Keratinocyte (primary cell): ENCODE results near the gene FXYD2. TPM values are rescaled to one million over a fixed set of nuclear protein-coding genes. Genes with fewer than 3 reads are reported as not detected.

Experiments
- DNase-seq: peaks from one replicate; pipeline ENCODE4 v3.0.0-alpha.2; 2011; ENCODE audit warnings: low read depth, missing footprints, low spot score
- FAIRE-seq: peaks from 2 replicates; lab custom pipeline; 2011; peaks lifted over from hg19 to GRCh38; lab: Jason Lieb, UNC
- H2AFZ ChIP-seq: 2 replicates; pipeline ENCODE4 v1.6.0; 2012; ENCODE audit warnings: low read length, control low read depth, inconsistent platforms; ENCODE audit not compliant: control insufficient read depth
- H3K27ac ChIP-seq: 2 replicates; pipeline ENCODE4 v1.5.1; 2011; ENCODE audit warnings: low read length; ENCODE audit not compliant: control insufficient read depth, insufficient read depth
- H3K27me3 ChIP-seq: 3 replicates; pipeline ENCODE4 v1.6.0; 2011; ENCODE audit warnings: low read length; ENCODE audit not compliant: control insufficient read depth, insufficient read depth; ENCODE audit errors: extremely low read depth
- H3K36me3 ChIP-seq, 2 experiments: 2 replicates in 1 of 2; 3 replicates in 1 of 2; pipeline ENCODE4 v1.5.1; 2011; ENCODE audit warnings: low read length in 2 of 2, mild to moderate bottlenecking in 1 of 2; ENCODE audit not compliant: control insufficient read depth in 2 of 2, insufficient read depth in 2 of 2; ENCODE audit errors: extremely low read depth in 1 of 2
- H3K4me1 ChIP-seq: 3 replicates; pipeline ENCODE4 v1.5.1; 2011; ENCODE audit warnings: low read length; ENCODE audit not compliant: control insufficient read depth, insufficient read depth; ENCODE audit errors: extremely low read depth
- H3K4me2 ChIP-seq: 3 replicates; pipeline ENCODE4 v1.6.0; 2011; ENCODE audit warnings: low read depth, low read length; ENCODE audit not compliant: control insufficient read depth, insufficient read depth; ENCODE audit errors: extremely low read depth
- H3K4me3 ChIP-seq, 3 experiments: fragments of 200-600 bp in 1 of 3; sonication (generic) in 1 of 3; 2 replicates in 2 of 3; 3 replicates in 1 of 3; pipeline ENCODE4 v1.5.1; 2011 to 2016; ENCODE audit warnings: low read length in 3 of 3, mild to moderate bottlenecking in 3 of 3, control low read depth in 2 of 3, inconsistent platforms in 1 of 3, low read depth in 1 of 3, mixed read lengths in 1 of 3, mixed run types in 1 of 3, moderate library complexity in 1 of 3; ENCODE audit not compliant: control insufficient read depth in 2 of 3, insufficient read depth in 2 of 3; ENCODE audit errors: extremely low read depth in 1 of 3
- H3K79me2 ChIP-seq: 2 replicates; pipeline ENCODE4 v1.6.0; 2012; ENCODE audit warnings: low read length; ENCODE audit not compliant: control insufficient read depth, insufficient read depth
- H3K9ac ChIP-seq: 3 replicates; pipeline ENCODE4 v1.6.0; 2011; ENCODE audit warnings: low read length; ENCODE audit not compliant: control insufficient read depth, insufficient read depth; ENCODE audit errors: extremely low read depth
- H3K9me1 ChIP-seq: 3 replicates; pipeline ENCODE4 v1.6.0; 2011; ENCODE audit warnings: low read length; ENCODE audit not compliant: control insufficient read depth, insufficient read depth; ENCODE audit errors: extremely low read depth
- H3K9me3 ChIP-seq: 2 replicates; pipeline ENCODE4 v1.5.1; 2012; ENCODE audit warnings: low read depth, low read length; ENCODE audit not compliant: control insufficient read depth
- H4K20me1 ChIP-seq: 3 replicates; pipeline ENCODE4 v1.6.0; 2011; ENCODE audit warnings: low read length; ENCODE audit not compliant: control insufficient read depth, insufficient read depth; ENCODE audit errors: extremely low read depth
- EZH2 ChIP-seq: IDR thresholded peaks from one replicate; pipeline ENCODE4 v1.6.1; 2012; ENCODE audit warnings: inconsistent platforms, mild to moderate bottlenecking, low read length, moderate library complexity
- dilution Hi-C: fragments of 300-500 bp; cut with MboI; formaldehyde crosslinking; loops from one replicate; pipeline ENCODE4 v1.7.0; 2020; ENCODE audit warnings: low sequenced_read_pairs; ENCODE audit not compliant: extremely low pct_ligation_motif_present
- polyA plus RNA-seq, 5 experiments: library from polyadenylated mRNA; depleted of rRNA in 3 of 5; stranded (reverse) in 3 of 5; stranded (forward) in 1 of 5; unstranded in 1 of 5; fragments of >200 nt; gene quantifications; 1 replicate in 1 of 5; 2 replicates in 3 of 5; 3 replicates in 1 of 5; pipeline versions ENCODE4 v1.2.1 to v1.2.3, GENCODE V29; 2011 to 2012; ENCODE audit warnings: missing spikeins in 2 of 5, low read depth in 1 of 5, low replicate concordance in 1 of 5
- TF ChIP-seq, protein P1 (sequence below), 3 experiments: IDR thresholded peaks in 1 of 3; conservative IDR thresholded peaks in 1 of 3; optimal IDR thresholded peaks in 1 of 3; 2 replicates in 2 of 3; 3 replicates in 1 of 3; pipeline versions ENCODE3 to v1.5.1; 2011; ENCODE audit warnings: low read length in 3 of 3, mild to moderate bottlenecking in 3 of 3, moderate library complexity in 2 of 3, control low read depth in 1 of 3, inconsistent platforms in 1 of 3; ENCODE audit not compliant: insufficient read depth in 2 of 3; ENCODE audit errors: extremely low read depth in 1 of 3

FXYD2 gene
- polyA plus RNA-seq, 1 donor (not counting 4 experiments of a cell fraction or from before 2014, with no cell fraction given) = not detected

DNA sequence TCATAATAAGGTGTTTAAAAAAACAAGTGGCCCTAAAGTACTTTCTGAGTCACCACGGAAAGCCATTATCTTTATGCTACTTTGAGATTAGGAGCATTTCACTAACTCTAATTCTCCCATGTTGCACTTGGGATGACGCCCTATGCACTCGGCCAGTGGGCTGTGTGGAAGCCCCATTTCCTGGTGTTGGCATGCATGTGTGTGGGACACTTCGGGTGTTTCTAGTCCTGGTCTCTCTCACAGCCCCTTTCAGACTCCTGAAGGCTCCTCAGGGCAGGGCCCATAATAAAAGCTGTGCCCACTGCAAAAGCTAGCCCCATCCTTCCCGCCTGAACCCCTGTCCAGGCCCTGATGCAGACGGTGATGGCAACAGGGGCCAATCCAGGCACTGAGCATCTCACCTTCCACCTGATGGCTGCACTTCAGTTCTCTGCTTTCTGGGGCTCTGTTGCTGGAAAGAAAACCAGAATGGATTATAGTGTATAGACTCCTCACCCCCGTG is 14.9 kb upstream of the FXYD2 start:
- no peaks in the 10 kb centered on the region for H3K36me3 ChIP-seq
- peaks cover 35% of the 10 kb centered on the region for H3K27me3 ChIP-seq
- no peak overlapping the region for H3K27ac ChIP-seq
- H3K4me1 ChIP-seq = no peaks in the 10 kb centered on the region
- TF ChIP-seq EZH2 = no peak
- TF ChIP-seq, protein P1, sequence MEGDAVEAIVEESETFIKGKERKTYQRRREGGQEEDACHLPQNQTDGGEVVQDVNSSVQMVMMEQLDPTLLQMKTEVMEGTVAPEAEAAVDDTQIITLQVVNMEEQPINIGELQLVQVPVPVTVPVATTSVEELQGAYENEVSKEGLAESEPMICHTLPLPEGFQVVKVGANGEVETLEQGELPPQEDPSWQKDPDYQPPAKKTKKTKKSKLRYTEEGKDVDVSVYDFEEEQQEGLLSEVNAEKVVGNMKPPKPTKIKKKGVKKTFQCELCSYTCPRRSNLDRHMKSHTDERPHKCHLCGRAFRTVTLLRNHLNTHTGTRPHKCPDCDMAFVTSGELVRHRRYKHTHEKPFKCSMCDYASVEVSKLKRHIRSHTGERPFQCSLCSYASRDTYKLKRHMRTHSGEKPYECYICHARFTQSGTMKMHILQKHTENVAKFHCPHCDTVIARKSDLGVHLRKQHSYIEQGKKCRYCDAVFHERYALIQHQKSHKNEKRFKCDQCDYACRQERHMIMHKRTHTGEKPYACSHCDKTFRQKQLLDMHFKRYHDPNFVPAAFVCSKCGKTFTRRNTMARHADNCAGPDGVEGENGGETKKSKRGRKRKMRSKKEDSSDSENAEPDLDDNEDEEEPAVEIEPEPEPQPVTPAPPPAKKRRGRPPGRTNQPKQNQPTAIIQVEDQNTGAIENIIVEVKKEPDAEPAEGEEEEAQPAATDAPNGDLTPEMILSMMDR (optimal IDR thresholded peaks at IDR 0.05 in 1 of 3, IDR thresholded peaks at IDR 0.05 in 1 of 3, conservative IDR thresholded peaks at IDR 0.05 in 1 of 3; ENCODE audit: extremely low read depth in 1 of 3, insufficient read depth in 2 of 3, low read length in 3 of 3) = no peak
- no peaks in the 10 kb centered on the region for H3K9me1 ChIP-seq
- H4K20me1 ChIP-seq = no peaks in the 10 kb centered on the region
- dilution Hi-C loops = no loop called here
- H3K4me2 ChIP-seq = no peak overlapping the region
- H3K4me3 ChIP-seq = no peak overlapping the region
- no peak overlapping the region for H2AFZ ChIP-seq
- no peaks in the 10 kb centered on the region for H3K9me3 ChIP-seq
- no peaks in the 10 kb centered on the region for H3K79me2 ChIP-seq
- FAIRE-seq = no peak
- H3K9ac ChIP-seq = no peak overlapping the region
- no peak for DNase-seq

- Histone ChIP-seq H3K9me3 (no peaks in the 10 kb centered on the region), H3K9me1 (no peaks in the 10 kb centered on the region), H3K9ac (no peak overlapping the region), H4K20me1 (no peaks in the 10 kb centered on the region), H3K79me2 (no peaks in the 10 kb centered on the region), H3K4me2 (no peak overlapping the region), H3K4me3 (no peak overlapping the region), H2AFZ (no peak overlapping the region), H3K27me3 (peaks cover 36% of the 10 kb centered on the region), H3K36me3 (no peaks in the 10 kb centered on the region), H3K4me1 (no peaks in the 10 kb centered on the region), H3K27ac (no peak overlapping the region)
- DNase-seq (no peak), FAIRE-seq (no peak)
- dilution Hi-C loops = no loop called here
- TF ChIP-seq EZH2 = no peak
These were observed 14.4 kb upstream of the FXYD2 start for GRCh38 chr11:117838901-117839300.

DNA sequence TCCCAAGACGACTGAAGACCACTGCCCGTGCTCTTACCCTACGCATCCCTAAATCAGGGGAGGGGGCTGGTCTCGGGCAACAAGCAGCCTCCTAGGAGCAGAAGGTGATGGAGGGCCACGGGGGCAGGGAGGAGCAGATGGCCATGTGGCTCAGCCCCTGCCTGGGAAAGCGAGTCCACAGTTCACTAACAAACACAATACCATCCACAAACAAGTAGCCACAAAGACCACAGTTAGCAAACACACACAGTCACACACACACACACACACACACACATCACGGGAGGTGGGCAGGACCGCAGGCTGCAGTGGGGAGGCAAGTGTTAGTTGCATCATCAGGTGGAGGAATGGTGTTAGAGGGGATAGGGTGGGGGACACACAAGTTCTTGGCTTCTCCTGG is 13.2 kb upstream of the FXYD2 start:
- Histone ChIP-seq H3K9ac (no peak overlapping the region), H3K36me3 (no peaks in the 10 kb centered on the region), H3K9me1 (no peaks in the 10 kb centered on the region), H3K79me2 (no peaks in the 10 kb centered on the region), H3K4me2 (no peak overlapping the region), H3K27ac (no peak overlapping the region), H3K9me3 (no peaks in the 10 kb centered on the region), H3K4me3 (no peak overlapping the region), H4K20me1 (no peaks in the 10 kb centered on the region), H3K4me1 (no peaks in the 10 kb centered on the region), H2AFZ (no peak overlapping the region), H3K27me3 (peaks cover 43% of the 10 kb centered on the region)
- TF ChIP-seq, protein P1 (optimal IDR thresholded peaks at IDR 0.05 in 1 of 3, IDR thresholded peaks at IDR 0.05 in 1 of 3, conservative IDR thresholded peaks at IDR 0.05 in 1 of 3; ENCODE audit: extremely low read depth in 1 of 3, insufficient read depth in 2 of 3, low read length in 3 of 3) = no peak
- TF ChIP-seq EZH2 = no peak
- no peak for DNase-seq
- no peak for FAIRE-seq
- dilution Hi-C loops = no loop called here
